Cortex of kidney (tissue), 1 donor: ENCODE results near the gene VAV2.
"Not testable (repeated sequence)": the region's sequence is repeated elsewhere in the genome, so short reads cannot be mapped to it uniquely, and the experiment has no call there.

Experiments used
- DNase-seq: peaks from one replicate; lab custom pipeline; 2025; lab: John Stamatoyannopoulos, UW

VAV2 gene

DNA sequence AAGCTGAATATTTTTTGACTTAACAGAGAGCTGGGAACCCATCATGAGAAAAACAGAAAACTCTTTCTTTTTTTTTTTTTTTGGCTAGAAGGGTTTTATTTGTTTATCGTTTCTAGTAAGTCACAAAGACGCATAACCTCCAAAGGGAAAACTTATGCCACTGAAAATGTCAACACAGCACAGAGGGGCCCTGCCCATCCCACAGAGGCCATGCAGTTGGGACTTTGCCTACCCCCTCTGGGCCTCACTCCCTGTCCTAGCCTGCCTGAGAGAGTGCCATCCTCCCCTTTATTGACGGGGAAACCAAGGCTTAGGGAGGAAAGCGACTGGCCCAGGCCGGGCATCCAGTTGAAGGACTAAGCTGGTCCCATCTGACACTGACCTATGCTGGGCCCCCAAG is 74.7 kb downstream of the VAV2 start:
- no peak for DNase-seq

DNA sequence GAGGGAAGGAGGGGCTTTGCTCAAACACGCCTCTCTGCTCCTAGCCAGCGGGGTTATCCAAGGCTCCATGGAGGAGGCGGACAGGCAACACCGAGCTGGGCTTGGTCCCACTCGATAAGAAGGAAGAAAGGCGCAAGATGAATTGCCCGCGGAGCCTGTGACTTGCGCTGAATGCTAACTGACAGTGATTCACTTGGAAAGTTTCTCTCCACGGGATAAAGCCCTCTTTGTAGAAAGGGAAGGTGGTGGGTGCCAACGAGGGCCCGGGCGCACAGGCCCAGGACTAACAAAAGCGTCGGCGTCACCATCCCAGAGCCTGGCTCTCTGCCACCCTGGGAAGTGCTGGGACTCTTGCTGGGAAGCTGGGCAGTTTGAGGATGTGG is 76.0 kb downstream of the VAV2 start:
- no peak for DNase-seq

DNA sequence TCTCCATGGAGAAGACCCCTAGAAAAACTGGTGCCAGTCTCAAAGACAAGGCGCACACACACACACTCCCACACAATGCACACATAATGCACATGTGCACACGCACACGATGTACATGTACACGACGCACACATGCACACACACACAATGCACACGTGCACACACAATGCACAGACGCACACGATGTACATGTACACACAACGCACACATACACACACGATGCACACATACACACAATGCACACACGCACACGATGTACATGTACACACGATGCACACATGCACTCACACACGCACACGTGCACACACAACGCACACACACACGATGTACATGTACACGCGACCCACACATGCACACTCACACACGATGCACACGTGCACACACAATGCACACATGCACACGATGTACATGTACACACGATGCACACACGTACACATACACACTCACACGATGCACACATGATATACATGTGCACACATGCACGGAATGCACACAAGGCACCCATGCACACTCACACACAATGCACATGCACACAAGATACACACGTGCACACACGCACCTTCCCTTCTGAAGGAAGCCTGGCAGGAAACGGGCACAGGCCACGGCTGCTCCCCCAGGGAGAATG is 76.5 kb downstream of the VAV2 start:
- no peak for DNase-seq

DNA sequence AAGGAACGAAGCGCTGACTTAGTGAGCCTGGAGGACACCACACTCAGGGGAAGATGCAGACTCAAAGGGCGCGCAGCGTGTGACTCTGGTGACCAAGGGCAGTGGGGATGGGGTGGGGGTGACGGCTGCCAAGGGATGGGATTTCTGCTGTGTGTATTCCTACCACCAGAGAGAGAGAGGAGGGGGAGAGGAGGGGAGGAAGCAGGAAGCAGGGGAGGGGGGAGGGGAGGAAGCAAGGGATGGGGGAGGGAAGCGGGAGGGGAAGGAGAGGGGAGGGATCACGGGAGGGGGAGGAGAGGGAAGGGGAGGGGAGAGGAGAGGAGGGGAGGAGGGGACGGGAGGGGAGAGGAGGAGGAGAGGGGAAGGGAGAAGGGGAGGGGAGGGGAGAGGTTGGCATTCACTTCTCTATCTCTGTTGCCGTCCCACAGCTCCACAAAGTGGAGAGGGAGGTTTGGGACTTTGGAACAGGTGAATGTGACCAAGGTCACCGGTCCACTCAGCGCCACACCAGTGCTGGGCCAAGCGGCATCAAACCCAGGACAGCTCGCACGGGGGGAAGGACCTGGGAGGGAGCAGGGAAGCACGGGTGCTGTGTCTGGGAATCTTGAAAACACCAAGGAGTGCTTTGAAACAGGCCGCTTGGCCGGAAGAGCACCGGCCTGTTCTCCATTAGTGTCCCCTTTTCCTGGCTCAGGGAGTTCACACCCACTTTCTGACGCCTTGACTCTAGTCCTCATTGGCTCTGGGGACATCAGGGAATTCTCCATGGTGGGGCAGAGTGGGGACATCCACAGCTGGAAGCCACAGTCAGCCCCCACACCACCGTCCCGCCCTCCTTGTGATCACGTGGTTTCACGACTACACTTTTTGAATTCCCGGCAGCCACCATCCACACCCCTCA is 77.4 kb downstream of the VAV2 start:
- DNase-seq, result no peak

DNA sequence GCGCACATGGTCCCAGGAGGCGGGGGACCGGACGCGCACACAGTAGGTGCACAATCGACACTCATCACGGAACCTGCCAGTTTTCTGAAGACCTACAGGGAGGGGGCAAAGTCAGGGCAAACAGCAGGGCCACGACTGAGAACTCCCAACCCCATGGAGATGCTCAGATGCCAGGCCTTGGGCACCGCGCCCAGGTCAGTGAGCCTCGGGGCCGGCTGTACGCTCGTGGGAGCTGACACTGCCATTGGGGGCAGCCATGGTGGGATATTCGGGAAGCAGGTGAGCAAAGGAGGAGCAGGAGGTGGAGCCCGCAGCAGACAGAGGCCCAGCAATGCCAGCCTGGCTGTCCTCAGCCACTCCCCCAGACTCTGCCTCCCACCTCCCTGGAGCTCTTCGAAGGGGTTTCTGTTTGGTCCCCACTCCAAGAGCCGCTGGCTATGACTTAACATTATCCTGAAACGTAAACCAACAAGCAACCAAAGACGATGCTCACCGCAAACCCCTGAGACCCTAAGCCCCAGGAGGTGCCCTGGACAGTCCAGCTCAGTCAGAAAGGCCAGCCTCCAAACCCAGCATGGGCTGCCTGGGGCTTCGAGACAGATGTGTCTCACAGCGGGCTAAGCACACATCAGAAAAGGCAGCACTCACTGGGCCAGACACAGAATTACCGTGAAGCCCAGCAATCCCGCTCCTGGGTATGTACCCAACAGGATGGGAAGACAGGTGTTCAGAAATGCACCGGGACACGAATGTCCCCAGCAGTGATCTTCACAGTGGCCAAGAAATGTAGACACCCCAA is 78.4 kb downstream of the VAV2 start:
- no peak for DNase-seq

DNA sequence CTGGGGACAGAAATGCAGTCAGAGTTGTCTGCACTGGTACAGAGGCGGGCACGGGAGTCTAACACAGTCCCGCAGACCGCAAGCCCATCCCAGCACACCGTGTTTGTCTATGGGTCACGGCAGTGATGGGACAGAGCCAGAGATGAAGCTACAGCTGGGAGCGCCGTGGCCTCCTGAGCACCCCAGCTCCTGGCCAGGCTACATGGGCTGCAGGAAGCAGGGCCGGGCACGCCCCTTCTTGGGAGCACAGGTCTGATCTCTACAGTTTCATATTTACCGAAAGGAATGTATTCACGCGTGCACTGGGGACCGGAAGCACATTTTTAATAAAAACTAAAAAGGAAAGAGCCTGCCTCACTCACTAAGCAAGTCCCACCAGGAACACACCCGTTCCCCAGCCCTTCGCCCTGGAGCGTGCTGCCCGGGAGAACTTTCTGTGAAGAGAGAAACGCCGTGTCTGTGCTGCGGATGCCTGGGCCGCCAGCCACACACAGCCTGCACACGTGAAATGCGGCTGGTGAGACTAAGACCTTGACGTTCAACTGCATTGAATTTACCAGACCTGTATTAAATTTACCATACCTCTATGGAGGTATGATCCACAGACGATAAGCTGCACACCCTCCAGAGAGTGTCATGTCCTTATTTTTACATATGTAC is 81.1 kb downstream of the VAV2 start:
- DNase-seq, result no peak

DNA sequence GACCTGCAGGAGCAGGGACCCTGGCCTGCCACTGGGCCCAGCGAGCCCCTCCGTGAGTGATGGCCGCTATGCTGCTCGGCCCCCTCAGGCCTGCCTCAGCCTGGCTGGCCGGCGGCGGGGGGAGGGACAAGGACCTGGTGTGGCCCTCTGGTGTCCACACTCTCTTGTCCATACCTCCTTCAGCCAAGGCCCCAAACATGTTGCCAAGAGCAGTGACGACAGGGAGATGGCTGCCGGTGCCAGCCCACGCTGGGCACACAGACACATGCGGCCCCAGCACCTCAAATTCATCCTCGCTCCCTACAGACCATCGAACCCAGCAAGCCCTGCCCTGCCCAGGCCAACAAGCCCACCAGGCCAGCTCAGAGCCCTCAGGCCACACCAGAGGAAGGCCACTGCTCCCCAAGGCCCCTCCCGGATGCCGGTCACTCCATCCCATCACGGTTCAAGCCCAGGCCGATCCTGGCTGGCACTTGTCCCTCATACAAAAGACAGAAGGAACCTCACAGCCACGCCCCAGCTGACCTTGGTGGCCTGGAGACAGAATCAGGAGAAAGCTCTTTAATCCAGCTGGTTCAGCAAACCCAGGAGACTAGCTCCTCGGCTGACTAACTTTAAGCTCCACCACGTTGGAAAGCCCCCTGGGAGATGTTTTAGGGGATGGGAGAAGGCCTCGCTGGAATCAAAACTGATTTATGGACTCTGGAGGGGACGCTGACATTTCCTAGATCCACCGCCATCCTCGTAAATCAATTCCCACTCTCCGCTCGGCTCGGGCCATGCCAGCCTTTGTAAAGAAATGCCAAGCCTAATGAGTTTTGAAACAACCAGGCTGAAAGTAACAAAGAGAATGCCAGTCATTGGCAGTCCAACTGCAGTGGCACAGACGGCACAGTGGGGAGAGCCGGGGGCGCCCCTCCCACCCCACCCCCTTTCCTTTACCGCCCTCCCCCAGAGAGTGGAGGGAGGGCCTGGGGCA is 84.9 kb downstream of the VAV2 start:
- no peak for DNase-seq

DNA sequence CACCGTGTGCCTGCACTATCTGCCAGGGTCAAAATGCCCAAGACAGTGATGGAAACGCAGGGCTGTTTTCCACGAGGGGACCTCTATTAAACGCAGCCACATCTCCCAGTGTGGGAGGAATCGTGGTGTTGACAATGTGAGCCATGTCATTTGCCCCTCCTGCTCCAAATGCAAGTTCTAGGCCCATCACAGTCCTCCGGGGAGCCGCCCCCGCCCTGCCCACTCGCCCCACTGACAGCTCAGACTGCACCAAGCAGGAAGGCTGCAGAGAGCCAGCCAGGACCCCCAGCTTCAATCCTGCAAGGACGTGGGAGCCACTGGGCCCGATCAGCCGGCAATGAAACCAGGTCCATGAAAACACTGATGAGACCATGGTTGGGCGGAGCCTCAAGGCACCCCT is 85.9 kb downstream of the VAV2 start:
- DNase-seq, result no peak

DNA sequence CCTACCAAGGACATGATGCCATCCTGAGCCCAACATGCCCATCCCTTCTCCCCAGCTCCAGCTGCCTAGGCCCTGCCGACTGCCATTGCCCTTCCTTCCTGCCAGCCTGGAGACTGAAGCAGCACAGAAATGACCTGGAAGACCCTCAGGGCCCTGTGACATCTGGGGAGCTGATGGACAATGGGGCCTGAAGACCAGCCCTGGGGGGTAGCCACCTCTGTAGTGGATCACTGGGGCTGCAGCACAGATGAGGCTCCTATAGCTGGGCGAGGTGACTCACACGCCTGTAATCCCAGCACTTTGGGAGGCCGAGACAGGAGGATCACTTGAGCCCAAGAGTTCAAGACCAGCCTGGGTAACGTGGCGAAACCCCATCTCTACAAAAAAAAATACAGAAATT is 86.6 kb downstream of the VAV2 start:
- DNase-seq, result no peak

DNA sequence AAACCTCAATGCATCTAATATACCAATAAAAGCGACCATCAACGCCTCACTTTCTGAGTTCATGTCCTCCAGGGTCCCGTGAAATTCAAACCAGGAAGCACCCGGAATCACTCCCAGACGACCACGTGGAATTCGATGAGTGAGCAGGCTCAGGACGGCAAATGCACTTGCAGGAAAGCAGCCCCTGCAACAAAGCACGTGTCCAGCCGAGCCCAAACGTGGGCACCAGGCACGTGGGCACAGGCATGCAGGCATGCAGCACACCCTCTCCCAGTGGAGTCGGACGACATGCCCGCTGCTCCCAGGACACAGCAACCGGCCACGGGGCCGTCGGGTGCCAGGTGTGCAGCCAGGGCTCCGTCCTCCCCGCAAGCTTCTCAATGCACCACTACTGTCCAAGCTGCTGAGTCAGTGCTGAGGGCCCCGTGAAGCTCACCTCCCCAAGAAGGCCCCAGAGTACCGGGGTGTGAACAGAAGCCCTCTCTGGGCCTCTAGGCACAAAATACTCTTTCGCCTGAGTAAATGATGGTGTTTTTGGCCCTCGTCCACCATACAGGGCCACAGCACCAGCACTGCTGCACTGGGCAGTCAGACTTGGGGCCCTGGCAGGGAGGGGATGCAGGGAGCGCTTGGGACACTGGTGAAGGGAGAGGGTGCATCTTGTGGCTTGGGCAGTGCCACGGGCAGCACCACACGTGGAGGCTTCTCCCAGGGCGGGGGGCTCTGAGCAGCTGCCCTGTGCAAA is 87.6 kb downstream of the VAV2 start:
- DNase-seq, result no peak

DNA sequence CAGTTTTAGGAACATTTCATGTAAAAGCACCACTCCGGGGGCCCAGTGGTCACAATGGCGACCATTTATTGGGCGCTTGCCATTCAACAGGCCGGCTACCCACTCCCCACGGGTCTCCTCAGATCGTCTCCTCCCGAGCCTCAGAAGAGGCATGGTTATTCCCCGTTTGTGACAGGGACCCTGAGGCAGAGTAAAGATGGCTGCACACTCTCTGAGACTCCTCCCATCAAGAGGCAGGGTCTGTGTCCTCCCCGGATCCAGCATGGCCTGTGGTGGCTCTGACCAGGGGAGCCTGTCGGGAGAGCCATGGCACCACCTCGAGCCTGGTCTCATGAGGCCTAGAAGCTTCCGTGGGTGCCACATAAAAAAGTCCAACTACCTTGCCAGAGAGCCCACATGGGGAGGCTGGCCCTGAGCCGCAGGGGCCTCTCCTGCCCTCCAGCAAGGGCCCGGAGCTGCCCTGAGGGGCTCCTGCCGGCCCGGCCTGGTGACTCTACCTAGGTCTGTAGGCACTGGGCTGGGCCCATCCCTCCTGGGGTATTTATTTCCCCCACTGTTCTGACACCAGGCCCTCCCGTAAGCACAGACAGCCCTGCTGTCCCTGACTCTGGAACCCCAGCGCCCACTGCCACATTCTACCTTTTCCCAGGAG is 90.8 kb downstream of the VAV2 start:
- no peak for DNase-seq

DNA sequence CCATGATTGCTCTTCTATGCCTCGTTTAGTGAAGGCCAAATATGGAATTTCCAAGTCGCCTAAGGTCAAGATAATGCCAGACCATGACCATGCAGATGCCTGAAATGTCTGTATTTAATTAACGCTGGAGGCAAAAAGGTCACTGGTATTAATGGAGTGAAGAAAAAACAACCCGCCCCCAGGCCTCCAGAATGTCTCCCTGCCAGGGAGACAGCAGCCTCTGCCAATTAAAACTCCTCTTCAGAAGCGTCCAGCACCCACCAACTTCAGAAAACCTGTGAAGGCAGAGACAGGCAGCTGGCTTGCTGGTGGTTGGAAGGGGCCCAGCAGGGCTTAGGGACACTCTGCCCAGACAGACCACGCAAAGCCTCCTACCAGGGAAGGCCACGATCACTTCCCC is 94.4 kb downstream of the VAV2 start:
- no peak for DNase-seq

DNA sequence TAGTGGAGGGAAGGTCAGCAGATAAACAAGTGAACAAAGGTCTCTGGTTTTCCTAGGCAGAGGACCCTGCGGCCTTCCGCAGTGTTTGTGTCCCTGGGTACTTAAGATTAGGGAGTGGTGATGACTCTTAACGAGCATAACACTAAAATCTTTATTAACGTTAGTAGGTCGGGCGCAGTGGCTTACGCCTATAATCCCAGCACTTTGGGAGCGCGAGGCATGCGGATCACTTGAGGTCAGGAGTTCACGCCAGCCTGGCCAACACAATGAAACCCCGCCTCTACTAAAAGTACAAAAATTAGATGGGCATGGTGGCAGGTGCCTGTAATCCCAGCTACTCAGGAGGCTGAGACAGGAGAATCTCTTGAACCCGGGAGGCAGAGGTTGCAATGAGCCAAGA is 96.1 kb downstream of the VAV2 start:
- not testable (repeated sequence) for DNase-seq

DNA sequence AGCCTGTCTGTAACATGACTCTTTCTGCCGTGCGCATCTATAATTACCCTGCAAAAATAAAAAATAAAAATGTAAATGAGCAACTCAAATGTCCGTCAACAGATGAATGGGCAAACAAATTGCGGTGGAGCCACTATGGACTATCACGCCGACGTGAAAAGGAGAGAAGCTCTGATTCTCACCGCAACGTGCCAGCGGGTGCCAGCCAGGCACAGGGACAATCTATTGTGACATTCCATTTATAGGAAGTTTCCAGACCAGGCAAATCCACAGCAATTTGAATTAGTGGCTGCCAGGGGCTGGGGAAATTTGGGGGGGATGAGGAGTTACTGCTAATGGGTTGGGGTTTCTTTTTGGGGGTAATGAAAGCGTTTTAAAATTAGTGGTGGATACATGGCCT is 96.8 kb downstream of the VAV2 start:
- no peak for DNase-seq

DNA sequence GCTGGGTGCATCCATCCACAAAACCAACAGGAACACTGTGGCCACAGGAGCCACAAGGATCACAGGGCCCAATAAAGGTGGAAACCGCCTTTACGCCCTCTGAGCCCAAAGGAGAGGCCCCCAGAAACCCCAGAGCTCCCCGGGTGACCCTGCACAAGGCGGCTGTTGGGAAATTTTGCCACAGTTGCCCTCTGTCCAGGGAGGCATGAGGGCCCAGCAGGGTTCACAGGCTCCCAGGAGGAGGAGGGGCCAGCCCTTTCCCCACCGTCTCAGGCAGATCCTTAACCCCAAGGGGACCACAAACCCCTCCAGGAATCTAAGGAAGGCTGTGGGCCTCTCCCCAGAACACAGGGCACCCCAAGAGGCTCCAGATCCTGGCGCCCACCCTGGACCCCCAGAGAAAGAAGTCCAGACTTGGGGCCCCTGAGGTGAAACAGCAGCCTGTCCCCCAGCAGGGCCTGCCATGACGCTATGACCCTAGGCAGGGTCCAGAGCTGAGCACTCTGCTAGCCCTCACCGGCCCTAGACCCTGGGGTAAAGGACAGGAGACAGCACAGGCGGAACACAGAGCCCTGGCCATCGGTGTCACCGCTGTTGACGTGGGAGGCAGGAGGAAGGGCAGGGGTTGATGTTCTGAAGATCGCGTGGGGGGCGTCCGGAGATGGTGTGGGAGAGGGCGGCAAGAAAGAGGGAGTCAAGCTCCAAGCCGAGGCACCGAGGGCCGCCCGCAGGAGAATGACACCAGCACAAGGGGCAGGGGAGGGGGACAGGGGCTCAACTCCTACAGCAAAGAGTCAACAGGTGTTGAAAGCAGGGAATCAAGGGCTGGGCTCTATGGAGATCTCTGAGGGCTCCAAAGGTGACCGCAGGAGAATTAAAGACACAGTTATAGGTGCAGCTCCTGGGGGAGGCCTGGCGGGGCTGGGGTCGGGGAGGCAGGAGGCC is 97.5 kb downstream of the VAV2 start:
- DNase-seq, result no peak

DNA sequence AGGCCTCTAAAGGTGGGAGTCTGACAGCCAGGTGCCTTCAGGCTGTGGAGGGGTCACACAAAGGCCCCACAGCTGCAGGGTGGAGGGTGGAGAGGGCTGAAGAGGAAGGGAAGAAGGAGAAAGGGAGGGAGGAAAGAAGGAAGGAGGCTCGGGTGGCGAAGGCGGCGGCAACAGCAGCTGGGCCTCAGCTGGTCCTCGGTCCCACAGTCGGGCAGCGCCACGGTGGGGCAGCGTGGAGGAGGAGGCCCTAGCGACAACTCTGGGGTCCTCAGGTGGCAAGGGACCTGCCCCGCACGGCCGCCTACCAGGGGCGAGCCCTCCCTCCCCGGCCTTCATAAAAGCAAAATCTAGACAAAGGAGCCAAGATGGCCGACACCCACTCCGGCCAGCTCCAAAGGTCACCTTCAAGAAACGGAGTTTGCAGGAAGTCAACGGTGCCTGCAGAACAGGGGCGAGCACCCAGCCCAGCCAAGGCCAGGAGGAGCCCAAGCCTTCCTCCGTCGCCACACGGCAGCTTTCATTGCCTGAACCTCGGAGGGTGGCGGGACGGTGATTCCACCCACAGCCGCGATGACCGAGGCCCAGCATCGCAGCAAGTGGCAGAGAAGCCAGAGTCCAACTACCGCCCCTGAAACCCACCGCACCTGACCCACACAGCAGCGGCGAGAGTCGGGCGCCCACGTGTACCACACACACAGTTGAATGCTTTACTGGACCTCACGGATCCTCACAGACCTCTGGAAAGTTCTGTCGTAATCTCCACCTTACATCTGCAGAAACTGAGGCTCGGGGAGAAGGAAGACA is 98.7 kb downstream of the VAV2 start:
- DNase-seq, result no peak

DNA sequence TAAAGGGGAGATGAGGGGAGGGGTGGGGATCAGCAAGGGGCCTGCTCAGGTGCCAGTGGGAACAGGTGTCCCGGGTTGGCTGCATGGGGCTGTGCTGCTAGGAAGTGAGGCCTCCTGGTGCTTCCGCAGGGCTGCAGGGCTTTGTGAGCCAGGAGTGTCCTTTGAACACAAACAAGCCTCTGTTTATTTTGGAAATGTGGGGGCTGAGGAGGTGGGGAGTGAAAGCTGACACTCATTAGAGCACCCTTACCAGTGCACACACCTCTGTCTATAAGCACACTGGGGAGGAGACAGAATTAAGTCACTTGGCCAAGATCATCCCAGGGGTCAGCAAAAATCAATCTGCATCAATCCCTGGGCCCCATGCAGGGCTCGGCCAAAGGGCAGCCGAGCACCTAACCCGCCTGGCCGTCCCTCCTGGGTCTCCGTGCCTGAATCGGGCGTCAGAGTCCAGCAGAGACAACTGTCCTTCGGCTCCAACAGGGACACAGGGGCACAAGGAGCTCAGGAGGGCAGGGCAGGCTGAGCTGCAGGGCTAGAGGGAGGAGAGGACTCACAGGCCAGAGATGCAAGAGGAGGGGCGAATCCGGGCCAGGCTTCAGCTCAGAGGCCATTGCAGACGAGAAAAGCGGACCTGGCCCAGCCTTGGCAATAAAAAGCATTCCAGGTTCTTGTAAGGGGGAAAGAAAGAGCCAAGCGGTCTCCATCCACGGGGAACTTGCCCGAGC is 99.8 kb downstream of the VAV2 start:
- DNase-seq, result no peak
